ENCODE data around the gene TRIL. TPM values are rescaled to one million over a fixed set of nuclear protein-coding genes. Genes with fewer than 3 reads are reported as not detected.

The TRIL gene
- total and polyA plus RNA-seq, 2 experiments from 2014 or later = 2.5 to 4.6 TPM

- Histone ChIP-seq H3K4me1 (ENCODE audit: insufficient read depth) (no peaks in the 10 kb centered on the region), H3K27ac (no peak overlapping the region), H3K36me3 (replicated peaks; ENCODE audit: insufficient read depth, low read depth) (no peaks in the 10 kb centered on the region), H2AFZ (no peak overlapping the region), H3K9me2 (replicated peaks; ENCODE audit: insufficient read depth) (no peaks in the 10 kb centered on the region), H4K20me1 (ENCODE audit: insufficient read depth, poor library complexity, severe bottlenecking) (no peaks in the 10 kb centered on the region), H3K4me2 (no peak overlapping the region), H3K27me3 (no peaks in the 10 kb centered on the region), H3K79me2 (no peaks in the 10 kb centered on the region), H3K9me3 (ENCODE audit: low read depth) (no peaks in the 10 kb centered on the region), H3K4me3 (no peak overlapping the region)
- WGBS (ENCODE audit: low lambda C conversion rate, missing lambda C conversion rate) = 88% methylated on average over 11 of the region's 11 CpGs
- no peak for DNase-seq (ENCODE audit: low spot score)
- TF ChIP-seq EZH2 (IDR thresholded peaks at IDR 0.05; ENCODE audit: borderline replicate concordance) (no peak), CTCF (IDR thresholded peaks at IDR 0.05; ENCODE audit: poor library complexity) (no peak), EZH2phosphoT487 (IDR thresholded peaks at IDR 0.05; ENCODE audit: low read depth, severe bottlenecking, unreplicated experiment) (no peak)
Measured at GRCh38 chr7:28940741-28941384, 17.3 kb downstream of the TRIL start.

- Histone ChIP-seq H3K4me2 (no peak overlapping the region), H3K27me3 (no peaks in the 10 kb centered on the region), H3K4me3 (no peak overlapping the region), H3K9me3 (ENCODE audit: low read depth) (no peaks in the 10 kb centered on the region), H2AFZ (no peak overlapping the region), H3K36me3 (replicated peaks; ENCODE audit: insufficient read depth, low read depth) (no peaks in the 10 kb centered on the region), H4K20me1 (ENCODE audit: insufficient read depth, poor library complexity, severe bottlenecking) (no peaks in the 10 kb centered on the region), H3K4me1 (ENCODE audit: insufficient read depth) (no peaks in the 10 kb centered on the region), H3K79me2 (no peaks in the 10 kb centered on the region), H3K9me2 (replicated peaks; ENCODE audit: insufficient read depth) (no peaks in the 10 kb centered on the region), H3K27ac (no peak overlapping the region)
- no peak for TF ChIP-seq EZH2phosphoT487 (IDR thresholded peaks at IDR 0.05; ENCODE audit: low read depth, severe bottlenecking, unreplicated experiment)
- TF ChIP-seq CTCF (IDR thresholded peaks at IDR 0.05; ENCODE audit: poor library complexity) = no peak
- TF ChIP-seq EZH2 (IDR thresholded peaks at IDR 0.05; ENCODE audit: borderline replicate concordance) = no peak
- 63% methylated on average over 7 of the region's 7 CpGs for WGBS (ENCODE audit: low lambda C conversion rate, missing lambda C conversion rate)
- DNase-seq (ENCODE audit: low spot score) = no peak
Measured at GRCh38 chr7:28939844-28940544, 18.1 kb downstream of the TRIL start.

GRCh38 chr7:28939367-28939766 lies 18.8 kb downstream of the TRIL start:
- Histone ChIP-seq H3K9me3 (ENCODE audit: low read depth) (no peaks in the 10 kb centered on the region), H3K27me3 (no peaks in the 10 kb centered on the region), H3K27ac (no peak overlapping the region), H3K4me1 (ENCODE audit: insufficient read depth) (no peaks in the 10 kb centered on the region), H3K79me2 (no peaks in the 10 kb centered on the region), H3K4me2 (no peak overlapping the region), H2AFZ (no peak overlapping the region), H3K36me3 (replicated peaks; ENCODE audit: insufficient read depth, low read depth) (no peaks in the 10 kb centered on the region), H3K9me2 (replicated peaks; ENCODE audit: insufficient read depth) (no peaks in the 10 kb centered on the region), H4K20me1 (ENCODE audit: insufficient read depth, poor library complexity, severe bottlenecking) (no peaks in the 10 kb centered on the region), H3K4me3 (no peak overlapping the region)
- 36% methylated on average over 5 of the region's 5 CpGs for WGBS (ENCODE audit: low lambda C conversion rate, missing lambda C conversion rate)
- no peak for DNase-seq (ENCODE audit: low spot score)
- no peak for TF ChIP-seq EZH2 (IDR thresholded peaks at IDR 0.05; ENCODE audit: borderline replicate concordance)

- TF ChIP-seq CTCF (IDR thresholded peaks at IDR 0.05; ENCODE audit: poor library complexity) (no peak), EZH2 (IDR thresholded peaks at IDR 0.05; ENCODE audit: borderline replicate concordance) (no peak), EZH2phosphoT487 (IDR thresholded peaks at IDR 0.05; ENCODE audit: low read depth, severe bottlenecking, unreplicated experiment) (no peak)
- DNase-seq (ENCODE audit: low spot score) = no peak
- Histone ChIP-seq H3K36me3 (replicated peaks; ENCODE audit: insufficient read depth, low read depth) (no peaks in the 10 kb centered on the region), H4K20me1 (ENCODE audit: insufficient read depth, poor library complexity, severe bottlenecking) (no peaks in the 10 kb centered on the region), H3K79me2 (no peaks in the 10 kb centered on the region), H3K9me2 (replicated peaks; ENCODE audit: insufficient read depth) (no peaks in the 10 kb centered on the region), H3K4me1 (ENCODE audit: insufficient read depth) (peaks cover 5% of the 10 kb centered on the region), H3K27me3 (no peaks in the 10 kb centered on the region), H3K4me3 (no peak overlapping the region), H3K9me3 (ENCODE audit: low read depth) (no peaks in the 10 kb centered on the region), H3K27ac (no peak overlapping the region), H3K4me2 (no peak overlapping the region), H2AFZ (no peak overlapping the region)
- 93% methylated on average over 7 of the region's 7 CpGs for WGBS (ENCODE audit: low lambda C conversion rate, missing lambda C conversion rate)
Measured at GRCh38 chr7:28937619-28938018, 20.5 kb downstream of the TRIL start.

Measured in hepatocyte (in vitro differentiated cells).